Loucy (cell line): ENCODE measurements around the gene UQCRC1.

Experiments
- H2AFZ ChIP-seq: fragments of 200-600 bp; sonication (generic); 2 replicates; pipeline ENCODE4 v1.6.0; 2016; ENCODE audit warnings: antibody characterized with exemption, mild to moderate bottlenecking, low read length, moderate library complexity
- H3F3A ChIP-seq: fragments of 200-600 bp; 2 replicates; pipeline ENCODE4 v1.6.0; 2016; ENCODE audit warnings: antibody characterized with exemption, low read depth, mild to moderate bottlenecking
- H3K27me3 ChIP-seq: fragments of 200-600 bp; sonication (generic); 2 replicates; pipeline ENCODE4 v1.6.1; 2014; ENCODE audit warnings: low read length, mild to moderate bottlenecking; ENCODE audit not compliant: insufficient read depth, poor library complexity, severe bottlenecking
- H3K36me3 ChIP-seq: fragments of 200-600 bp; sonication (generic); 2 replicates; pipeline ENCODE4 v1.6.1; 2016; ENCODE audit warnings: low read length; ENCODE audit not compliant: insufficient read depth
- H3K4me1 ChIP-seq: fragments of 200-600 bp; sonication (generic); 2 replicates; pipeline ENCODE4 v1.5.1; 2014; ENCODE audit warnings: low read length, mild to moderate bottlenecking; ENCODE audit not compliant: insufficient read depth, poor library complexity, severe bottlenecking
- H3K4me2 ChIP-seq: fragments of 200-600 bp; sonication (generic); 2 replicates; pipeline ENCODE4 v1.6.0; 2014; ENCODE audit warnings: antibody characterized with exemption, low read length, low read depth, mild to moderate bottlenecking; ENCODE audit not compliant: poor library complexity, severe bottlenecking
- H3K4me3 ChIP-seq: fragments of 200-600 bp; sonication (generic); 2 replicates; pipeline ENCODE4 v1.5.1; 2014; ENCODE audit warnings: low read length, mild to moderate bottlenecking, mixed read lengths; ENCODE audit not compliant: poor library complexity, severe bottlenecking
- H3K79me2 ChIP-seq: fragments of 200-600 bp; sonication (generic); 2 replicates; pipeline ENCODE4 v1.6.1; 2014; ENCODE audit warnings: low read length; ENCODE audit not compliant: insufficient read depth
- H3K9ac ChIP-seq: fragments of 200-600 bp; sonication (generic); 2 replicates; pipeline ENCODE4 v1.6.0; 2014; ENCODE audit warnings: mild to moderate bottlenecking, low read depth, low read length, moderate library complexity; ENCODE audit not compliant: poor library complexity, severe bottlenecking
- H3K9me2 ChIP-seq: fragments of 200-600 bp; sonication (generic); replicated peaks from 2 replicates; pipeline ENCODE4 v1.6.1; 2016; ENCODE audit warnings: low read depth, low read length, mixed read lengths
- H3K9me3 ChIP-seq: fragments of 200-600 bp; sonication (generic); 2 replicates; pipeline ENCODE4 v1.6.1; 2014; ENCODE audit warnings: mild to moderate bottlenecking, antibody characterized with exemption, low read length, low read depth; ENCODE audit not compliant: insufficient read depth
- H4K20me1 ChIP-seq: fragments of 200-600 bp; sonication (generic); 2 replicates; pipeline ENCODE4 v1.6.0; 2014; ENCODE audit warnings: antibody characterized with exemption, low read length, mild to moderate bottlenecking; ENCODE audit not compliant: insufficient read depth, poor library complexity, severe bottlenecking
- EZH2phosphoT487 ChIP-seq: fragments of 200-600 bp; IDR thresholded peaks from 2 replicates; pipeline ENCODE4 v1.6.1; 2018; ENCODE audit warnings: antibody characterized with exemption, mild to moderate bottlenecking, moderate library complexity, borderline replicate concordance
- TF ChIP-seq, protein P1 (sequence below): fragments of 200-600 bp; sonication (generic); conservative IDR thresholded peaks from 2 replicates; pipeline ENCODE4 v1.5.1; 2014; ENCODE audit warnings: mild to moderate bottlenecking, antibody characterized with exemption, low read length

The UQCRC1 gene

DNA sequence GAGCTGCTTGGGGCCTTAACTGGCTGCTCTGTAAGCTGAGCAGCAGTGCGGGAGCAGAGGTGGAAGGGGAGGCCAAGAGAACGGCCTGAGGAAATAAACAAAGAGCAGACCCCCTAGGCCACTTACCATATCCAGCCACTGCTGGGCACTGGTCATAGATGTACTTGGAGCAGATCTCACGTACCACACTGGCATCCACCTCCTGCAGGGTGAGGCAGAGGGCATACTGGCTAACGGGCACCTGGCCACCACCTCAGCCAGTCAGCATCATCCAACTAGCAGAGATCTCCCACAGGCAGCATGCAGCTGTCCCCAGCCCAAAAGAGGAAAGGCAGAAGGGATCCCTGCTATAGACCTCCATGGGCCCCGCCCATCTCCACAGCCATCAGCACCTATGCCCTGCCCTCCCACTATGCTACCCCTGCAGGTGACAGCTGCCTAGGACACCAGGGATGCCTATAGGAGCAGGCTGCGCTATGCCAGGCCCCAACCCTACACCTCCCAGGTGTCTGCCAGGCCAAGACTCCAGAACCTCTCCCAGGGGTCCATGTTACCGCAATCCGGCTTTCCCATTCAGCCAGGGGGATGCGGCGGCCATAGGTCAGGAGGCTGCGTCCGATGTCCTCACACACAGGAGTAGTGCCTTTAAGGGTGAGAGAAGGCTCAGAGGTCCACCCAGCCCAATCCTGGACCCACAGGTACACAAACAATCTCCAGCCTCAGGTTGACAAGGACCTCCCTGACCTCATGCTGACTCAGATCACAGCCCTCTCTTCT, 9.7 kb downstream of the UQCRC1 start:
- no peak for TF ChIP-seq EZH2phosphoT487
- TF ChIP-seq, protein P1, sequence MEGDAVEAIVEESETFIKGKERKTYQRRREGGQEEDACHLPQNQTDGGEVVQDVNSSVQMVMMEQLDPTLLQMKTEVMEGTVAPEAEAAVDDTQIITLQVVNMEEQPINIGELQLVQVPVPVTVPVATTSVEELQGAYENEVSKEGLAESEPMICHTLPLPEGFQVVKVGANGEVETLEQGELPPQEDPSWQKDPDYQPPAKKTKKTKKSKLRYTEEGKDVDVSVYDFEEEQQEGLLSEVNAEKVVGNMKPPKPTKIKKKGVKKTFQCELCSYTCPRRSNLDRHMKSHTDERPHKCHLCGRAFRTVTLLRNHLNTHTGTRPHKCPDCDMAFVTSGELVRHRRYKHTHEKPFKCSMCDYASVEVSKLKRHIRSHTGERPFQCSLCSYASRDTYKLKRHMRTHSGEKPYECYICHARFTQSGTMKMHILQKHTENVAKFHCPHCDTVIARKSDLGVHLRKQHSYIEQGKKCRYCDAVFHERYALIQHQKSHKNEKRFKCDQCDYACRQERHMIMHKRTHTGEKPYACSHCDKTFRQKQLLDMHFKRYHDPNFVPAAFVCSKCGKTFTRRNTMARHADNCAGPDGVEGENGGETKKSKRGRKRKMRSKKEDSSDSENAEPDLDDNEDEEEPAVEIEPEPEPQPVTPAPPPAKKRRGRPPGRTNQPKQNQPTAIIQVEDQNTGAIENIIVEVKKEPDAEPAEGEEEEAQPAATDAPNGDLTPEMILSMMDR, result no peak
- Histone ChIP-seq H3K4me3 (no peak overlapping the region), H3K27me3 (no peaks in the 10 kb centered on the region), H3K4me1 (no peaks in the 10 kb centered on the region), H2AFZ (no peak overlapping the region), H3K9me3 (no peaks in the 10 kb centered on the region), H3K79me2 (no peaks in the 10 kb centered on the region), H4K20me1 (no peaks in the 10 kb centered on the region), H3K36me3 (peaks cover 64% of the 10 kb centered on the region; the same call in 1 of the 2 replicates), H3K9ac (no peak overlapping the region), H3F3A (no peaks in the 10 kb centered on the region), H3K4me2 (no peak overlapping the region), H3K9me2 (no peaks in the 10 kb centered on the region)

DNA sequence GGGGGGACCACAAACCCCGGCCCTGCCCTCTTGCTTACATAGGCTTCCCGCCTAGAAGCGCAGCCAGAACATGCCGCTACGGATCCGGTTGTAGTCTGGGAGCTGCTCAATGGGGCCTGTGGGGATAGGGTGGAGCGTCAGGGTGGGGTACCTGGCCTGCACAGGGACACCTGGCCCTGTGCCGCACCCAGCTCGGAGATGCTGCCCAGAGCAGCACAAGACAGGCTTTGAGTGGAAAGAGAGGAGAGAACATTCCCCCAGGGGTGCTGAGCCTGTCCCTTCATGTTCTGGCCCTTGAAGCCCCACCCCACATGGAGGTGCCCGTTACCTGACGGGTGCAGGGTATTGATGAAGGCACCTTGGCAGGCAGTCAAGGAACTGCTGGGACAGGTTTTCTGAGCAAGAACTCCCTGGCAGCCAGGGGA, 10.4 kb downstream of the UQCRC1 start:
- Histone ChIP-seq H3K4me3 (no peak overlapping the region), H3K27me3 (no peaks in the 10 kb centered on the region), H2AFZ (no peak overlapping the region), H3K4me1 (no peaks in the 10 kb centered on the region), H3F3A (no peaks in the 10 kb centered on the region), H3K4me2 (no peak overlapping the region), H3K36me3 (peaks cover 58% of the 10 kb centered on the region; the same call in 1 of the 2 replicates), H3K9me3 (no peaks in the 10 kb centered on the region), H3K79me2 (no peaks in the 10 kb centered on the region), H3K9ac (no peak overlapping the region), H4K20me1 (no peaks in the 10 kb centered on the region), H3K9me2 (no peaks in the 10 kb centered on the region)
- TF ChIP-seq EZH2phosphoT487, result no peak

DNA sequence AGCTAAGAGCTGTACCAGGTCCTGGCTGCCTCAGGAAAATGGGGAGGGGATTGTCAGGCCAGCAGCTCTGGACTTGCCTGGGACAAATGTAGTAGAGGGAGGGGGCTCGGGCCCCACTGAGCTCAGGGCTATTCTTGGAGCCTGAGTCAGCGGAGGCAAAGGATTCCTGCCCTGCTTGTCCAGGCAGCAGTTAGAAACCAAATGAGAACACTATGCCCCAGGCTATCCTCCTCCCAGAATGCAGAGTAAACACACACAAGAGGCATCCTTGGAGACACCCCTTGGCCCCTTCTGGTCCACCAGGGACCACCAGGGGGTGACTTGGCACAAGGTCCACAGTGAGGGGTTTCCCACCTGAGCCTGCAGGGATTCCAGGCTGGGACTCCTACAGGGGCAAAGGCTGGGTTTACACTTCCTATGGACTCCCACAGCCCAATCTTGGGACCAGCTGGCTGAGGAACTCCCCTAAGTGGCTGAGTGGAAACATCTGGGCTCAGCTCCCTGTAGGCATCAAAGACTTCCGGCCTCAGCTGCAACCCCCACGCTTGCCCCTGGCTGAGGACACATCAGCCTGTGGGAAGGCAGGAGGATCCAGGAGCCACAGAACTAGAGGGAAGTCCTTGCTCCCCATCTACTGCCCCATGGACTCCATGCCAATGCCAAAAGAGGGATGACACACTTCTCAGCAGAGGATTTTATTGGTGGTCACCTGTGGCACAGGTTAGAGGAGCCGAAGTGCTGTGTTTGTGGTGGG, 10.9 kb downstream of the UQCRC1 start:
- Histone ChIP-seq H3K36me3 (peaks cover 52% of the 10 kb centered on the region; the same call in 1 of the 2 replicates), H3K9ac (no peak overlapping the region), H3K9me2 (no peaks in the 10 kb centered on the region), H3F3A (no peaks in the 10 kb centered on the region), H3K4me1 (no peaks in the 10 kb centered on the region), H2AFZ (no peak overlapping the region), H3K4me2 (no peak overlapping the region), H3K79me2 (no peaks in the 10 kb centered on the region), H3K4me3 (no peak overlapping the region), H3K9me3 (no peaks in the 10 kb centered on the region), H4K20me1 (no peaks in the 10 kb centered on the region), H3K27me3 (no peaks in the 10 kb centered on the region)
- no peak for TF ChIP-seq EZH2phosphoT487
- TF ChIP-seq, protein P1, result no peak
